A549 treated with Hydrocortisone at 1 μM for 4 hours (cell line): Measurements from ENCODE around the gene PPIL3. TPM values are rescaled to one million over a fixed set of nuclear protein-coding genes. Genes with fewer than 3 reads are reported as not detected.

Experiments
- total RNA-seq: library from RNA; stranded (reverse); fragments of 200-300 nt; extraction: Qiagen RNA extraction; gene quantifications from 5 replicates; pipeline ENCODE4 v1.2.3, GENCODE V29; 2022

PPIL3 gene
- 20.4 to 28.6 TPM (median 23.9 TPM) in 5 replicates for total RNA-seq

DNA sequence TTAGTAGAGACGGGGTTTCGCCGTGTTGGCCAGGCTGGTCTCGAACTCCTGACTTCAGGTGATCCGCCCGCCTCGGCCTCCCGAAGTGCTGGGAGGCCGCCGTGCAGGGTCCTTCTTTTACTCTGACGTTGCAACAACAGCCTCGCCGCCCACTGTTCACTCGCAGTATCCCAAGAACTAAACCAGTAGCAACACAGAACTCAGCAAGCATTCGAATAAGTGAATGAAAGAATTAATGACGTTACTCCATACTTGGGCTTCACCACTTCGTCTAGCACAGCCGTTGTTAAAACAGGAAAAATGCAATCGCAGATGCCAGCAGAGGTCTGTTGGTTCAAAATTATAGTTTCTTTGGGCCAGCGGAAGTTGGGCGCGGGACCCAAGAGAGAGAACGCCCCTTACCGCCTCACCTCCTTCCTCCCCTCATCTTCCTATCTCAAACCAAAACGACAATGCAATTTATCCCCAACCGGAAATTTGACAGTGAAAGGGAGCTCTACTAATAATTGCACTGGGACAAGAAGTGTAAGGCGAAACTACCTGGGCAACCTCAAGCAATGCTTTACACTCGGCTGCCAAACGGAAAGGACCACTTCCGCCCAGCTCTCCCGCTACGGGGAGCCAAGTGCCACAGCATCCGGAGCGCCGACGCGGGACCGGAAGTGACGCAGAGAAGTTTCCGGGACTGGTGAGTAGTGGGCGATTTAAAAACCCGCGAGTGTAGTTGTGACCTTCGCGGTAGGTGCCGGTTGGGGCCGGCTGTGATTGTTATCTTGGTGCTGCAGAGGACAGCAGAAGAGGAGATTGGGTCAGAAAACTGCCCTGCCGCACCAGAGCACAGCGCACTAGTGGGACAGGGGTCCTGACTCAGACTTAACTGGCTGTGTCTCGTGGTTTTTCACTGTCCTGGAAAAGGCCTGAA lies at the start of gene PPIL3, which contains the start of gene NIF3L1:
TSS of gene PPIL3 (minus strand) at position 374 of the 922 bp plus-strand sequence. CDS start 1,462 bp downstream, outside the sequence.
TSS of gene NIF3L1 (plus strand) at position 668 of the 922 bp plus-strand sequence. CDS start 2,573 bp downstream, outside the sequence.

DNA sequence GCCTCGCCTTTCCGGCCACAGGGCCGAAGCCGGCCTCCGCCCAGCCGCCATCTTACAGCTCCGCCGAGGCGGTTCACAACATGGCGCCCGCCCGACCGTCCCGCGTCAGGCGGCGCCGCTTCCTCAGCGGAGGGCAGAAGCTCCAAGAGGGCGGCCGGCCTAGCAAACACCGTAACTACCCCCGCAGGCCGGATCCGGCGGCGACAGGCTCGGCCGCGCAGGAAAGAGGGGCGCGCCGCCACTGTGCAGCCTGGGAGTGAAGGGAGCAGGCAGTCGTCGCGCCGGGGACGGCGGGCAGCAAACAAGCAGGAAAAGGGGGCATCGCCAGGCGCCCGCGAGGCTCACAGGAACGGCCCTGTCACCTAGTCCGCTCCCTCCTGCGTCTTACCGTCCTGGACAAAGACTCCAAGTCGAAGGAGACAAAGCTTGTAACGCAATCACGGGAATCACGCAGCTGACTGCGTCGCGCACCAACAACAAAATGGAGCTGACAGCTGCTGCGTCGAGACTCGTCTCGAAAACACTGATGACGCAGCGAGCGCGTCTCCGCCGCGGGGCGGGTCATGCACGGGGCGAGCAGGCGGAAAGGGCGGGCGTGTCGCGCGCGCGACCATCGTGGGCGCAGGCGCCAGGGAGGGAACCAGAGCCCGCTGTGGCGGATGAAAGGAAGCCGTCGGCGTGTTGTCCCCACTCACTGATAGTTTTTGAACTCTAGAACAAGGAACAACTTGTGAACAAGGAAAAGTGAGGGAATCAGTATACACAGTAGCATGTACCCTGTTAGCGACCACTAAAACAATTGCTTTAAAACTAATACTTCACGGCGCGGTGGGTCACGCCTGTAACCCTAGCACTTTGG lies 24.5 kb downstream of the PPIL3 start, which contains the start of gene CLK1:
TSS of gene CLK1 (minus strand) at position 483 of the 859 bp plus-strand sequence. CDS start 2,796 bp downstream, outside the sequence.

Other genes starting within 250 kb of the PPIL3 start
- gene BZW1, start 77.2 kb downstream of the PPIL3 start, total RNA-seq, result 358 to 773 TPM (median 439 TPM) in 5 replicates
- 30.1 to 39.2 TPM (median 34.1 TPM) in 5 replicates for gene CLK1, start 24.4 kb downstream of the PPIL3 start, total RNA-seq
- 36.5 to 46.9 TPM (median 38.1 TPM) in 5 replicates for gene NIF3L1, start 294 bp upstream of the PPIL3 start, total RNA-seq
- 12.0 to 14.9 TPM (median 14.0 TPM) in 5 replicates for gene ORC2, start 74.6 kb upstream of the PPIL3 start, total RNA-seq
- 2.9 to 5.1 TPM (median 4.6 TPM) in 5 replicates for gene HYCC2, start 182.6 kb upstream of the PPIL3 start, total RNA-seq
- 126 to 145 TPM (median 134 TPM) in 5 replicates for gene NDUFB3, start 182.9 kb upstream of the PPIL3 start, total RNA-seq
- gene CFLAR, start 227.1 kb upstream of the PPIL3 start, total RNA-seq, result 82.5 to 120 TPM (median 99.8 TPM) in 5 replicates